Measurements from ENCODE around the gene PLOD1.
"Not testable (repeated sequence)": the region's sequence is repeated elsewhere in the genome, so short reads cannot be mapped to it uniquely, and the experiment has no call there.

PLOD1 gene

DNA sequence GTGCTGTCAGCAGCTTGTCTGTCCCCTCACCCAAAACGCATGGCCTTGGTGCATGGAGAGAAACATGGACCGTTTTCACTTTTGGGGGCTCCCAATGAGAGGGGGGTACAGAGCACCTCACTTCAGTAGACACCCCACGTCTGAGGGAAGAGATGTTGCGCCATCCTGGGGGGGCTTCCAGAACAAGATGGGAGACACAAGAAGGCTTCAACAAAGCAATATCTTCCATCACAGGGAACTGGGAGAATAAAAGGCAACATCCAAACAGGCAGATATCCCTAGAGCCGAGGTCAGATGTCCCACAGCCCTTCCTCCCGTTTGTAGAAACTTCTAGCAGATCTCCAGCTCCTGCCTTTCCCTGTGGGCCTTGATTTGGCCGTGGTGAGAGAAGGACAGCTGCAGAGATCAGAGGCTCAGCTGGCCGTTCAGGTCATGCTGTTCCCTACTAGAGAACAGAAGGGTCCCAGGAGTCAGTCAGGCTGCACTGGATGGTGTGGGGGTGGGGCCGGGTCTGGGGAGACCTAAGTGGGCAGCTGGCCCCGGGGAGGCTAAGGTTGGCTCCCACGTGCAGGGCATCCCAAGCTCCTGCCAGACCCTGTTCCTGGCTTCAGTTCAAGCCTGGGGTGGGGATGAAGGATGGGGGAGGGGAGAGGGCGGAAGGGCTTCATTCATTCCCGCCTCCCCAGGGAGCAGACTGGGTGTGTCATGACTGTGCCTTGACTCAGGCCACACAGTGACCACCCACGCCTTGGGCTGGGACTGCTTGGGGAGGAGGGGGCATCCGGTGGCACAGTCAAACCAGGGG is 4.4 kb downstream of the PLOD1 start:
- DNase-seq (ENCODE audit: low read depth in 2 of 3, low spot score in 2 of 3) = no peak

- not testable (repeated sequence) for DNase-seq (ENCODE audit: low read depth in 2 of 3, low spot score in 2 of 3)
Observed at GRCh38 chr1:11939794-11940193, 5.3 kb downstream of the PLOD1 start.

GRCh38 chr1:11940260-11940921 is 5.9 kb downstream of the PLOD1 start:
- no peak for DNase-seq (ENCODE audit: low read depth in 2 of 3, low spot score in 2 of 3)

DNA sequence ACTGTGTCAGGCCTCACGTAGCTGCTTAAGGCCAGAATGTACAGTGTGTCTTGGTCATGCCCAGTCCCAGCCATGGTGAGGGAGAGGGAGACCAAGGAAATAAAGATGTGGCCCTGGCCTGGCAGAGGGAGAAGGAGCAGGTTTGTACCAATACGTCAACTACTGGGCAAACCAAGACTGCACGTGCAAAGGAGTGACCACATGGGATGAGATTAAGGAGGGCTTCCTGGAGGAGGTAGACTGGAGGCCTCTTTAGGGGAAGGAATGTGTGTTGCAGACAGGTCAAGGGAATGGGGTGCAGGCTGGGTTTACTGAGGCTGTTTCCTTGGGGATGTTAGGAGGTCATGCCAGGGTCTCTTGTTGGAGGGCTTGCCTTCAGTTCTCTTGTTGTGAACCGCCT is 7.8 kb downstream of the PLOD1 start:
- no peak for DNase-seq (ENCODE audit: low read depth in 2 of 3, low spot score in 2 of 3)

GRCh38 chr1:11943619-11944018 is 9.1 kb downstream of the PLOD1 start:
- no peak for DNase-seq (ENCODE audit: low read depth in 2 of 3, low spot score in 2 of 3)

DNA sequence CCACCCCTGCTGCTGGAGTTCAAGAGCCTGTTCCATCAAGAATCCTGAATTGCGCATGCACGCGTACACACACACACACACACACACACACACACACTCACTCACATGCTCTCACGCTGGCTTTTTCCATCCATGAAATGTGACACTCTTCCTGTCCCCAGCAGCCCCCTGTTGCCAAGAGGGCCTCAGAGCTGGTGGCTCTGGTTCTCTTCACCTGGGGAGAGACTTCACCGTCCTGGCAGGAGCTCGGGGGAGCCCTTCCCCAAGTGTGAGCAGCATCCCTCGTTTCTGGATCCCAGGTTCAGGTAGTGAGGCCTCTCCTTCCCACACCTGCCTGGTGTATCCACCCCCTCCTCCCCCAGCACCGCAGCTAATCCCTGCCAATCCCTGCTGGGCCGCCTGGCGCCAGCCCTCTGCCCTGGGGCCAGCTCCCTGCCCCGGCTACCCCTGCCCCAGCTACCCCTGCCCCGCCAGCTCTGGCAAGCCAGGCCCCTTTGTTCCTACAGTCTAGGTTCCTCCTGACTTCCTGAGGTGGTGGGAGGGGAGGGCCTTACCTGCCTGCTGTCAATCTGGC is 9.9 kb downstream of the PLOD1 start:
- DNase-seq (ENCODE audit: low read depth in 2 of 3, low spot score in 2 of 3) = no peak

GRCh38 chr1:11946647-11947046 is 12.1 kb downstream of the PLOD1 start:
- DNase-seq (ENCODE audit: low read depth in 2 of 3, low spot score in 2 of 3) = no peak

GRCh38 chr1:11948822-11949458 is 14.4 kb downstream of the PLOD1 start:
- no peak for DNase-seq (ENCODE audit: low read depth in 2 of 3, low spot score in 2 of 3)

DNA sequence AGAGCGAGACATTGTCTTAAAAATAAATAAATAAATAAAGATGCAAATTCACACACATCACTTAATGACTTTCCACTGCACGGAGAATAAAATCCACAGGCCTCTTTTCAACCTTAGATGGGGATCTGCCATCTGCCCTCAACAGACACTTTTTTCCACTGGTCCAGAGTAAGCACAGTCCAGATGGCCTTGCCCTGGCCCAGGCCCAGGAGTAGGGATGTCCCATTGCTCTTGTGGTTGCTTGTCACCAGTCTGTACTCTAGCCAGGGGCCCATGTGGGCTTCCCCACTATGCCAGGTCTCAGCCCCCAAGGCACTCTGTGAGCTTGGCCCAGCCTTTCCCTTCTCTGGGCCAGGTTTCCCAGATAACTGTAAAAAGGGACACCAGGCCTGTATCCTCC is 17.4 kb downstream of the PLOD1 start:
- DNase-seq (ENCODE audit: low read depth in 2 of 3, low spot score in 2 of 3) = no peak

DNA sequence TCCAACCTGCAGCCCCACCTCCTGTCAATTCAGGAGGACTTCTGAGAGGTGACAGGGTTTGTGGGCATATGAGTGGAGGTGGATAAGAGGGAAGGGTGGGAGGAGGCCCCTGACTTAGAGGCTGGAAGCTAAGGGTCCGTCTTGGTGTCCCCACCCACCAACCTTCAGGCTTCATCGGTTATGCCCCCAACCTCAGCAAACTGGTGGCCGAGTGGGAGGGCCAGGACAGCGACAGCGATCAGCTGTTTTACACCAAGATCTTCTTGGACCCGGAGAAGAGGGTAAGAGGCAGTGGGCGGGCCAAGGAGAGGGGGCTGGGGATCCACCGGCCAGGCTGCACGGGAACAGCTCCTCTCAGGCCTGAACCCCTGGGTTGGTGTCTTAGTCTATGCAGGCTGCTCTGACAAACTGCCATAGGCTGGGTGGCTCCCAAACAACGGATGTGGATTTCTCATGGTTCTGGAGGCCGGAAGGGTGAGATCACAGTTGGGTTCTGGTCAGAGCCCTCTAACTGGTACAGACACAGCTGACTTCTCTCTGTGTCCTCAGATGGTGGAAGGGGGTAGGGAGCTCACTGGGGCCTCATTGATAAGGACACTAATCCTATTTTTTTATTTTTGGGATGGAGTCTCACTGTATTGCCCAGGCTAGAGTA is 18.1 kb downstream of the PLOD1 start:
- no peak for DNase-seq (ENCODE audit: low read depth in 2 of 3, low spot score in 2 of 3)

- DNase-seq (ENCODE audit: low read depth in 2 of 3, low spot score in 2 of 3) = no peak
Observed at GRCh38 chr1:11955221-11955620, 20.7 kb downstream of the PLOD1 start.

GRCh38 chr1:11957398-11957797 is 22.9 kb downstream of the PLOD1 start:
- DNase-seq (ENCODE audit: low read depth in 2 of 3, low spot score in 2 of 3) = no peak

GRCh38 chr1:11957897-11958296 is 23.4 kb downstream of the PLOD1 start:
- DNase-seq (ENCODE audit: low read depth in 2 of 3, low spot score in 2 of 3) = no peak

GRCh38 chr1:11960276-11960675 is 25.8 kb downstream of the PLOD1 start:
- DNase-seq (ENCODE audit: low read depth in 2 of 3, low spot score in 2 of 3) = no peak

DNA sequence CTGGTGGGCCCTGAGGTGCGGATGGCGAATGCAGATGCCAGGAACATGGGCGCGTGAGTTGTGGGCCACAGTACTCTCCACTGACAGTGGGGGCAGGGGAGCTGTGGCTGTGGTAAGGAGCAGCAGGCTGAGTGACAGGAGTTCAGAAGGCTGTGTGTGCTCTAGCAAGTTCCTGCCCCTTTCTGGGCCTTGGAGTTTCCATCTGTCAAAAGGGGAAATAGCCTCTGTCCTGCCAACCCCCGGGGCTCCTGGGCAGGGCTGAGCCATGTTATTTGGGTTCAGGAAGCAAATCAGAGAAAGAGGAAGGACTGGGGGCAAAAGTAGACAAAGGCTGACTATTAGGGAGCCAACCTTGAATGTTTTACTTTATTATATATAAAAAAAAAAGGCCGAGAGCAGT is 26.2 kb downstream of the PLOD1 start:
- no peak for DNase-seq (ENCODE audit: low read depth in 2 of 3, low spot score in 2 of 3)

GRCh38 chr1:11961230-11961629 is 26.7 kb downstream of the PLOD1 start:
- no peak for DNase-seq (ENCODE audit: low read depth in 2 of 3, low spot score in 2 of 3)

GRCh38 chr1:11963622-11964021 is 29.1 kb downstream of the PLOD1 start:
- no peak for DNase-seq (ENCODE audit: low read depth in 2 of 3, low spot score in 2 of 3)

GRCh38 chr1:11964656-11965055 is 30.1 kb downstream of the PLOD1 start:
- no peak for DNase-seq (ENCODE audit: low read depth in 2 of 3, low spot score in 2 of 3)

DNA sequence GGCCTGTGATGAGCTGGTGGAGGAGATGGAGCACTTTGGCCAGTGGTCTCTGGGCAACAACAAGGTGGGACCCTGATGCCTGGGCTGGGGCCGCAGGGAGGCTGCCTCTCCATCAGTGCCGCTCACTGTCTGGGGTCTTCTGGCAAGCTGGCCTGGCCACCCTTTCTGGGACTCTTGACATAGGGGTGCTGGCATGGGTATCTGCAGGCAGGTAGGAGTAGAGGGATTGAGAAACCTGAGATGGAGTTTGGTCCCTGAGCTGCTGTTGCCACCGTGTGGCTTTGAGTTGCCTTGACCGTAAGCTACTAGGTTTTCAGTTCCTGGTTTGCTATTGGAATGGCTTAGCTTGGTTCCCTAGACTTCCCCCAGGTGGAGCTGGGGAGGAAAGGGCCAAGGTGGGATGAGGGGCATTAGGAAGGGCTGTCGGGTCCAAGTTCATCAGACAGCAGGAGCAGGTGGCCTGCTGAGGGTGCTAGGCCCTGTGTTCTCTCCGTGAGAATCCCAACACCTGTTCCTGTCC is 32.6 kb downstream of the PLOD1 start:
- DNase-seq (ENCODE audit: low read depth in 2 of 3, low spot score in 2 of 3) = no peak

GRCh38 chr1:11970441-11971185 is 36.1 kb downstream of the PLOD1 start:
- no peak for DNase-seq (ENCODE audit: low read depth in 2 of 3, low spot score in 2 of 3)
